HG03520 (cell line): ENCODE data around the gene FOLR1.

Experiments used
- ATAC-seq: cut with Tn5 transposase; IDR thresholded peaks from one replicate; pipeline ENCODE4 v1.9.1; 2021; ENCODE audit warnings: mild to moderate bottlenecking, moderate library complexity; ENCODE audit not compliant: unreplicated experiment

FOLR1 gene

DNA sequence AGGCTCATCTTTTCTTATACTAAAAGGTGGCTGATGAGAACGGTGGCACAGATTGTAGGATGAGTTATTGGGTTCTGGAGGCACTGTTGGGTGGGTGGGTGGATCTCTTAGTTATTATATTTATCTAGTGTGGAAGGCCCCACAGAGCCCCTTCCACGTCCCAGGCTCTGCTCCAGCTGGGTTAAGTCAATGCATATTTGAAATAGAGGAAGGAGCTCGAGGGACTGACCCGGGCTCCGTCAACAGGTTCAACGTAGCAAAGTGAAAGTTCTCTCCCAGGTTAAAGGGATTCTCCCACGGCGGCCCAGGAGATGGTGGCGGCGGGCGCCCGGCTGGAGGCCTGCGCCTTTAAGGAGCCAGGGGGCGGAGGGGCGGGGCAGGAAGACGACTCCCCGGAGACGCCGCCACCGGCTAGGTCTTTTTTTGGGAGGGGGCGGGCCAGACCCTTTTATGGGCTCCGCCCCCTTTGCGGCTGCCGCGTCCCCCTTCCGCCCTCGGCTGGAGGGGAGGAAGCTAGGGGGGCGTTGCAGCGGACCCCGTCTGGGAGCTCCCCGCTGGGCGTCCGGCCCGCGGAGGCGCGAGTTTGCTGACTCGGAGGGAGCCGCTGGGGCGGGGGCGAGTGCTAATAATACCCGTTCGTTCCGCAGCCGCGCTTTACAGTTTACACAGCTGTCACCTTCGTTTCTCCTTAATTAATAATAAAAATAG, 31.1 kb downstream of the FOLR1 start:
- ATAC-seq, result peak; percentile 62

- peak; percentile 46 for ATAC-seq
Observed at GRCh38 chr11:72223615-72224563, 31.9 kb downstream of the FOLR1 start.

- ATAC-seq, result no peak
Observed at GRCh38 chr11:72224564-72225410, 32.8 kb downstream of the FOLR1 start, which contains the start of gene INPPL1. Gene INPPL1 (plus strand): TSS chr11:72224767. CDS start chr11:72224985, 218 bp downstream.

DNA sequence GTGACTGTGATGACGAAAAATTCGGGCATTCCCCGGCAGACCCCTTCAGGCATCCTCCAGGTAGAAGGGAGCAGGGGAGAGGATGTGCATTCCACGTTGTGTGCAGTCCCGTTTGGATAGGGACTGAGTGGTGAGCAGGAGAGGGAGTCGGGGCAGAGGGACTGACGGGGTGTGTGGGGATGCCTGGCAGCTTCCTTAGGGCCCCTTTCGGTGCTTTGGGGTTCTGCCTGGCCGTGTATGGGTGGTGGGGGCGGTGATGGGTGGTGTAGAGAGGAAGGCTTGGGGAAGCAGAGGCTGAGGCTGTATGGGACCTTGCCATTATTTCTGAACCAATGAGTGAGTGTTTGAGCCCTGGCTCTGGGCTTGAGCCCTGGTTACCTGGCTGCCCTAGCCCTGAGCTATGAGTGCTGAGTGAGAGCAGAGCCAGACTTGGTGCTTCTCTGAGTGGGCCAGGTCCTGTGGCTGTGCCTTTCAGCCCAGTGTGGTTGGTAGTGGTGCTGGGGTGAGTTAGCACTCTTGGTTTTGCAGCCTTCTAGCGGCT, 33.5 kb downstream of the FOLR1 start:
- no peak for ATAC-seq

DNA sequence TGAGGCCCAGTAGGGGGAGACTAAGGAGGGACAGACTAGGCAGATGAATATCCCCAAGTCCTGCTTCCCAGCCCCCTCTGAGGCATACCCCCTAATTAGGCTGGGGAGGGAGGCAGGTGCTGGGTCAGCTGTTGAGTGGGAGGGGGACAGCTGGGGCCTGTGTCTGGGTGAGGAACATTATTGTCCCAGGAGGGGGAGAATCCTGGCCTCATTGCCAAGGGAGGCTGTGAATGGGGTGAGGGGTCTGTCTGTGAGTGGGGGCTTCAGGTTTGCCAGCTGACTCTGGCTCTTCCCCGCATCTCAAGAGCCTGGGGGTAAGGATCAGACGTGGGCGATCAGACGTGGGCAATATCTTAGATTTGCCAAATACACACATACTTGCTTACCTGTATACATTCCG, 34.8 kb downstream of the FOLR1 start:
- ATAC-seq, result no peak

DNA sequence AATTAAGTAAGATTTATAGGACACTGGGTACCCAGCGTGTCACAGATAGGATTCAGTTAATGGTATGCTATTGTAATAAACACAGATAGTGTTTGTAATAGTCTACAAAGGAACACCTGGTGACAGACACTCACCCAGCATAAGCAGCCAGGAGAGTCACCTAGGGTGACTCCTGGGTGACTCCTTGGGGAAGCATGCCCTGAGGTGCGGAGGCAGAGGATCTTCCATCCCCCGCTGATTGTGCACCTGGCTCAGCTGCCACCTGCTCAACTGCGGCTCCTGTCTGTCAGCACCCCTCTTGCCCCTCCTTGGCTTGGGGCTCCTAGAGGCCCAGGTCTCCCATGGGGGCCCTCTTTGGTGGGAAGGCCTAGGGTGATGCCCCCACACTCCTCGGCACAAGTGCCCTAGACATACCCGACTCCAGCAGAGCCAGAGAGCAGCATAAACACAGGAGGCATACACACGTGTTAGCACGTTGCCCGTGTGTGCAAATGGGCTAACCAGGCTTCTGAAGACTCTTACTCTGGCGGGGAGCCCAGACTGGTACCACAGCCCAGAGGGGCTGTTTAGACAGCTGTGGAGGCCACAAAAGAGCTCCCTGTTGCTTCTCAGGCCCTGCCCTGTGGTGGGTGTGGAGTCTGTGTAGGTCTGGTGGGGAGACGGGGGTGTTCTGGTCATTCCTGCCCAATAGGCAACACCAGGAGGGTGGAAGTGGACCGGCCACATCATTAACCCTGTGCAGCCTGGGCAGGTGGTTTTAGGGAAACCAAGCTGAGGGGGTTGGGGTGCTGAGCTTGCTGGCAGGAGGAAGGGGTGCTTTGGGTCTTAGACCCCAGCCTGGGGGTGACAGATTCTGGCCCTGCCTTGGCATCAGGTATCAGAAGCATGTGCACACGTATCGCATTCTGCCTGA, 35.6 kb downstream of the FOLR1 start:
- no peak for ATAC-seq

DNA sequence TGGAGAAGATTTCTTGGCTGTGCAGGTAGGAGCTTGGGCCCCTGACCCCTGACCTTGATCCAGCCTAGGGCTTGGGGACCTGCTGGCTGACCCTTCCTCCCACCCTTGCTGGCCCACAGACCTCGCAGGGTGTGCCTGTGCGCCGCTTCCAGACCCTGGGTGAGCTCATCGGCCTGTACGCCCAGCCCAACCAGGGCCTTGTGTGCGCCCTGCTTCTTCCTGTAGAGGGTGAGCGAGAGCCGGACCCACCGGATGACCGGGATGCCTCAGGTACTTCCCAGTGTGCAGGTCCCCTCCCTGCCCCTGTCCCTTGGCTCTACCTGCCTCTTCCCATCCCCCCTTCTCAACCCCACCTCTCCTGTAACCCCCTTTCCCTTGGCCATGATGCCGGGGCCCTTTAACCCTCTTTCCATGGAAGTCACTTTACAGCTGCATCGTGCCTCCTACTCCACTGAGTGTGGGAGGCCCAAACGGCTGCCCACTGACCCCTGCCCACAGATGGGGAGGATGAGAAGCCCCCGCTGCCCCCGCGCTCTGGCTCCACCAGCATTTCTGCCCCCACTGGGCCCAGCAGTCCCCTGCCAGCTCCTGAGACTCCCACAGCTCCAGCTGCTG, 36.4 kb downstream of the FOLR1 start:
- ATAC-seq, result no peak

GRCh38 chr11:72228844-72229231, 36.9 kb downstream of the FOLR1 start:
- ATAC-seq, result no peak

GRCh38 chr11:72229336-72229924, 37.5 kb downstream of the FOLR1 start:
- ATAC-seq, result no peak

- no peak for ATAC-seq
Observed at GRCh38 chr11:72229925-72230763, 38.2 kb downstream of the FOLR1 start.

GRCh38 chr11:72230764-72231365, 38.9 kb downstream of the FOLR1 start:
- no peak for ATAC-seq

- no peak for ATAC-seq
Observed at GRCh38 chr11:72231396-72232259, 39.7 kb downstream of the FOLR1 start.

- ATAC-seq, result no peak
Observed at GRCh38 chr11:72232260-72233055, 40.5 kb downstream of the FOLR1 start.

DNA sequence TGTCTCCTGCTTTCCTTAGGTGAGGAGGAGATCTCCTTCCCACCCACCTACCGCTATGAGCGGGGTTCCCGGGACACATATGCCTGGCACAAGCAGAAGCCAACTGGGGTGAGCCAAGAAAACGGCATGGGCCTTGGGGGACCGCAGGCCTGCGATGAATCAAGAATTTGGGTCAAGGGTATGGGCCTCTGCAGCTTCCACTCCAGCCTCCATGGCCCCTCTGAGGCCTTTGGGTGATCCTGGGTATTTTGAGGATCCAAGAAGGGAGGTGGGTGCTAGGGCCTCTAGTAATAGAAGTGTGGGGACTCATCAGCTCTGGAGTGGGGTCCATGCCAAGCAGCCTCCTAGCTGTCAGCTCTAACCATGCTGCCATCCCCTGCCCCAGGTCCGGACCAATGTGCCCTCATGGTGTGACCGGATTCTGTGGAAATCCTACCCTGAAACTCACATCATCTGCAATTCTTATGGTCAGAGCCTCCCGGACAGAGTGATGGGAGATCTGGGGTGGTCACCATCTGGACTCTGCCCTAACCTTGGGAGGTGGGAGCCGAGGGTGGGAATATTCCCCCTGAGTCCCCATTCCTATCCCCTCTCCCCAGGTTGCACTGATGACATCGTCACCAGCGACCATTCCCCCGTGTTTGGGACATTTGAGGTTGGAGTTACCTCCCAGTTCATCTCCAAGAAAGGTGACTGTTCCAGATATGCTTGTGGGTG, 41.3 kb downstream of the FOLR1 start:
- no peak for ATAC-seq
